HG03103 (cell line): ENCODE results near the gene LIMK1.

Source experiments
- ATAC-seq: cut with Tn5 transposase; IDR thresholded peaks from one replicate; pipeline ENCODE4 v1.9.1; 2021; ENCODE audit warnings: low read depth; ENCODE audit not compliant: unreplicated experiment

LIMK1 gene

DNA sequence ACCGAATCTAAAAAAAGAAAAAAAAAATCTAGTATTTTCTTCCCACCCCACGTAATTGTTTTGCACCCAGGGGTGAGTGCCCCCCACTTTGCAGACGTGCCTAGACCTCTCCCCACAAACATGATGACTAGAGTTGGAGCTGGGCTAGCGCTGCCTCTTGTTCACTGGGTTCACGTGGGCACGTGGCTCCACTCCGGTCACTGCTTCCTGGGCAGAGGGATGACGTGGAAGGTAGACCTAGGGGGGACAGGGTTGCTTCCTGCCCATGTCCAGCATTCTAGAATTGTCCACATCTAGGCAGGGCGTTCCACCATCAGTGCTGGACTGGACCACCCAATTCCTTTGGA lies 861 bp upstream of the LIMK1 start:
- no peak for ATAC-seq

DNA sequence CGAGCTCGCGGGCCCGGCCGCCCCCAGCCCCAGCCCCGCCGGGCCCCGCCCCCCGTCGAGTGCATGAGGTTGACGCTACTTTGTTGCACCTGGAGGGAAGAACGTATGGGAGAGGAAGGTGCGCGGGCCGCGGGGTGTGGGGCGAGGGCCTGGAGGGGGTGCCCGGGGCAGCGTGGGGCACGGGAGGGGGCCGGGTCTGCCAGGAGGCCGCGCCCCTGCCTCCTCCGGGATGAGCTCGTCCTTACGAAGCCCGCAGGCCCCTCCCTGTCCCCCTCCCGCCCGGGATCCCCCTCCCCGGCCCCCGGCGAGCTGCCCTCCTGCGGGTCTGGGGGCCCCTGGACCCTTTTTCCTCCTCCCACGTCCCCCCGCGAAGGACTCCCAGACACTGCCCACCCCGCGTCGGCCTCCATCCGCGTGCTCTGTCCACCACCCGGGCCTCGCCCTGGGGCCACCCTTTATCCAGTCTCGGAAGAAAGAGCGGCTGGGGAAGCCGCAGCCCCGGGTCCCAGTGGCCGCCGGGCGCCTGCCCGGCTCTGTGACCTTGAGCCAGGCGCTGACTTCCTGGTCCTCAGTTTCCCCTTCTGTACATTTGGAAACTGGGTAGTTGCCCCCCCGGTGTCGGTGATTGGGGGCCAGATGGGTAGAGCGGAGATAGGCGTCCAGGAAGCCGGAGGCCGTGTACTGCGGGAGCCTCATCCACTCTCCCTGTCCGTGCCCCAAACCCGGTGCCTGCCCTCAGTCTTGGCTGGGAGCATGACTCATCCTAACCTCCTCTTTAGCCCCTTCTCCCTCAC lies 521 bp downstream of the LIMK1 start:
- peak; percentile 34 for ATAC-seq

DNA sequence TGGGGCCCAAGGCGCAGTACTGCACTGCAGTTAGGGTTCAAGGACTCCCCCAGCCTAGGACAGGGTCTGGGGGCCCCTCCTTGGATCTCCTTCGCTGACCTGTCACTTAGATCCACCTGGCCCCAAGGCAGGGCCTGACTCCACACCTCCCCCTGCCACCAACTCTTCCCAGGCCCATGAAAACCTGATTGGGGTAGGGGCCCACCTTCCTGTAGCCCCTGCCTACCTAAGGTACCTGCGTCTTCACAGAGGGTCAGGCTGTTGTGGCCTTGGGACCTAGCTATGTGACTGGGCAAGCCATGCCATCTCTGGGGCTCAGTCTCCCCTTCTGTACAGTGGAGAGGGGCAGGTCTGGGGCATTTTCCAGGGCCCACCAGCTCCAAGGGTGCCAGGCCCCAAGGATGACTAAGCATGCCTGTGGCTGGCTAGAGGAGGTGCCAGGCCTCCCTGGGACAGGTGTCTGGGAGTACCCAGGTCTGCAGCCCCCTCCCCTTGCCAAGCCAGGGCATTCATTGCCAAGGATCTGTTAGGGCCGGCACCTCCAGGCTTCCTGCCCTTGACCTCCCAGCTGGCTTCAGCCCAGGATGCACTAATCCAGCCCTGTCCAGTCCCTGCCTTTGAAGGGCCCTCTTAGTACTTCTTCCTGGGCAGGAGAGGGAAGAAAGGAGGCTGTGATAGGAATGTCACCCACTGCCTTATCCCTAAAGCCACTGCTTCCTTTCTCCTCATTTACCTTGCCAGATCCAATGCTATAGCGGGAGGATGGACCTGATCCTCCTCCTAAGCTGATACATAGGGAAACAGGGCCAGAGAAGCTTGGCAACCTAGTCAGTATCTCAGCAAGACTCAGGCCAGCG lies 1.3 kb downstream of the LIMK1 start:
- no peak for ATAC-seq

DNA sequence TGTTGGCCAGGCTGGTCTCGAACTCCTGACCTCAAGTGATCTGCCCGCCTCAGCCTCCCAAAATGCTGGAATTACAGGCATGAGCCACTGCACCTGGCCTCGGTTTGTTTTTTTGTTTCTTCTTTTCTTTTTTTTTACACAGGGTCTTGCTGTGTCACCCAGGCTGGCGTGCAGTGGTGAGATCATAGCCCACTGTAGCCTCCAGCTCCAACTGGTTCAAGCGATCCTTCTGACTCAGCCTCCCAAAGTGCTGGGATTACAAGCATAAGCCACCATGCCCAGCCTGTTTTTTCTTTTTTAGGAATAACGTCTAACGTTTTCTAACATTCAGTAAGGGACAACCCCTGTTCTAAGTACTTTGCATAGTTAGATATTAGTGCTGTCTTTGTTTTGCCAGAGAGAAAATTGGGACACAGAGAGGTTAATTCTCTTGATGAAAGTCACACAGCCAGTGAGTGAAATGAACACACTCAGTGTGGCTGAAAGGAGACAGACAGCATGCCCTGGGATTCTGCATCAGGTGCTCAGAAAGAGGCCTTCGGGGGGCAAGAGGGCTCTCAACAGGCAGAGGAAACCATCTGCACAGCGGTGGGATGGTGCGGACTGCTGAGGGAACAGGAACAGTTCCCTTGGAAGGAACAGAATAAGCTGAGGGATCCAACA lies 4.3 kb downstream of the LIMK1 start:
- ATAC-seq, result no peak

DNA sequence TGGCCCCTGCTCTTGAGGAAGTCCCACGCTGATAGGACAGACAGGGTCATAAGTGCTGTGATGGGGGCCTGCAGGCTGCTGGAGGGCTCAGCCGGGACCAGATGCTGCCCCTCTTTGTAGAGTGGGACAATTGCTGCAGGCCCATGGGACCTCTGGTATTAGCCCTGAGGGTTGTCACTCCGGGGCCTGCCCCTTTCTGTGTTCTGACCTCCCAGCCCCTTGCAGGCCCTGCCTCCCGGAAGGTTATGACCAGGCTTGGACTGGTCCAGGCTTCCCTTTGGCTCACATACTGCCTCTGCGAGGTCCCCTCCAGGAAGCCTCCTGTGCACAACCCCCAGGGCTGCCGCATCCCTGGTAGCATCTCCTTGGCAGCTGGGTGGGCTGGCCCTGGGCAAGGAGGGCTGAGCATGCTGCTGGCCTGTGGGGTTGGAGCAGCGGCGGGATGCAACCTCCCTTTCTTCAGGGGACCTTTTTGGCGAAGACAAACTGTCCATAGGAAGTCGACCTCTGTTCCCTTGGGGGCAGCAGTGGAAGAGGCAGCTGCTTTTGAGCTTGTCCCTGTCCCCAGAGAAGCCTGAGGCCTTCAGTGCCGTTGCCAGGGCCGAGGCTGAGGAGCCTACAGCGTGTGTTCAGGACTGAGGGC lies 8.8 kb downstream of the LIMK1 start:
- ATAC-seq, result no peak

DNA sequence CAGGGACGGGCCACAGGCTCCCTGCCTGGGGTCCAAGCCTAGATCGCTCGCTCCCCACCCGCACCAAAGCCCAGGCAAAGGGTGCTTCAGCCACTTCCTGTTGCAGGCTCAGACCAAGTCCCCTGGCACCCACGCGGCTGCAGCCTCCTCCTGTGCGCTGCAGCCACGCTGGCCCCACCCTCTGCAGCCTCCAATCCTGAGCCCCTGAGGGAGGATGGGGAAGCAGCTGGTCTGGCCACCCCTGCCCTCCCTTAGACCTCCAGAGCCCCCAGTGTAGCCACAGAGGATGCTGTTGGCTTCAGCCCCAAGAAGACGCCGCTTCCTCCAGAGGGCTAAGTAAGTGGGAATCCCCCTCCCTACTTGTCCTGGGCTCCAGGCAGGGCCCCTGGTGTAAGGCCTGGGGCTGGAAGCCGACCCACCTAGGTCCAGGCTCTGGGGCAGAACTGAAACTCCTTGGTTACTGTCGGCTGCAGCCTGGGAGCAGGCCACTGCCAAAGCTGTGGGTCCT lies 9.4 kb downstream of the LIMK1 start:
- ATAC-seq, result peak; percentile 53

DNA sequence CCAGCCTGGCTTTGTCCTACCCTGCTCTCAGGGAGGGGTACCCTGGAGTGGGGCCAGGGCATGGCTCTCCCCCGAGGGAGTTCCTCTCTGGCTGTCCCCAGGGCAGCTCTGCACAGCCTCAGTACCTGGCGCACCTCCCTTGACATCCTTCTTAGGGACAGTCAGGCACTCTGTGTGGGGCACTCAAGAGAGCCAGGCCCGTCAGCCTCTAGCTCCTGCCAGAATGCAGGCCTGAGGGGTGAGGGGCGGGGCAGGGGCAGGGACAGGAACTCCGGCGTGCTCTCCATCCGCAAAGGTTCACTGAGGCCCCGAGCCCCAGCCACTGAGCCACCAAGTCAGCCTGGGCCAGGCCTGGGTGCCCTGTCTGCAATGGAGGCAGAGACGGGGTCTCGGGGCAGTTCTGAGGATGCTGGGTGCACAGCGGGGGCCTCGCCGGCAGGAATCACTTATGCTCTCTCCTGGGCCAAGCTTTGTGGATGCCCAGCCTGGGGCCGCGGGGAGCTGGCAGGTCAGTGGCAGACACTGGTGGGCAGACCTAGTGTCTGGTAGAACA lies 10.1 kb downstream of the LIMK1 start:
- peak; percentile 4 for ATAC-seq

DNA sequence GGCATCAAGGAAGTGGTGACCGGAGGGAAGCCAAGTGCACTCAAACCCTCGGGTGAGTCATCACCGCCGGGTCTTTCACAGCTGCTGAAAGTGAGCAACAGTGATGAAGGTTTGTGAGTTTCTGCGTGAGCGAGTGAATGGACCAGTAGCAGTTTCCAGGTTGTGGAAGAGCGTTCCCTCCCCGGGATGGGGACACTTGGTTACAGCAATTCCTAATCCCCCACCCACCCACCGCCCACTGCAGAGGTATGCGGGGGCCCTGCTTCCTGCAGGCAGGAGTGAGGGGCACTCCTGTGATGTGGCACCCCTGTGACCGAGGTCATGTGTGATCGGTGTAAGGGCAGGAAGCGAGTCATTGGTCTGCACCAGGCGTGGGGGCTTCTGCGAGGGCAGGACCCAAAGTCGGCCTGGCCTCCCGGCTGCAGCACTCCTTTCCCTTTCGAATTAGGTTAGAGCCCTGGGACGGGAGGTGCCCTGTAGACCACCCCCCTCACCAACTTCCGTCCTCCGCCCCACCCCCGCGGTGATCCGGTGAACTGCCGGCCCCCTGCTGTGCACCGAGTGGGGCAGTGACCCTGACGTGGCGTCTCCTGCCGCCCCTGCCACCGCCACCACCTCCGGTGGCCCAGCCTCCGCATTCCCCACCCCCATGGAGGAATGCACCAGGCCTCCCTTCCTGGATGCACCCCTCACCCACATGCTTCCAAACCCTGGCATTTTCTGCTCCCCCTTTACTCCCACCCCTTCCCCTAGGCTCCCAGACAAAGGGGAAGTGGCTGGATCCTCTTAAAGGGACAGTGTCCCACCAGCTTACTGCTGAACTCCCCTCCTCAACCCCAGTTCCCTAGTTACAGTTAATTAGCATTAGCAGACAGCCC lies 10.9 kb downstream of the LIMK1 start:
- peak; percentile 38 for ATAC-seq

DNA sequence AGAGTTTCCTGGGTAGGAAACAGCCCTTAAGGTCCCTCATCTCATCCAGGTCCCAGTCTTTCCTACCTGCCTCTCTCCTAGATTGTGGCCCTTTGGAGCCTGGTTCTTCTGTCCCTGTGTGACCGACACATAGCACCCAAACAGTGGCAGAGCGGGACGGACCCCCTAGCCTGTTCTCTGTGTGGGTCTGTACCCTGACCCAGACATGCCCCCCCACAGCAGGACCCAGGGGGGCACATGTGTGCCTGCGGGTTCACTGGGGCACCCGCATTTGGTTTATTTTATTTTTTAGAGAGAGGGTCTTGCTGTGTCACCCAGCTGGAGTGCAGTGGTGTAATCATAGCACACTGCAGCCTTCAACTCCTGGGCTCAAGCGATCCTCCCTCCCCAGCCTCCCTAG lies 11.5 kb downstream of the LIMK1 start:
- no peak for ATAC-seq

DNA sequence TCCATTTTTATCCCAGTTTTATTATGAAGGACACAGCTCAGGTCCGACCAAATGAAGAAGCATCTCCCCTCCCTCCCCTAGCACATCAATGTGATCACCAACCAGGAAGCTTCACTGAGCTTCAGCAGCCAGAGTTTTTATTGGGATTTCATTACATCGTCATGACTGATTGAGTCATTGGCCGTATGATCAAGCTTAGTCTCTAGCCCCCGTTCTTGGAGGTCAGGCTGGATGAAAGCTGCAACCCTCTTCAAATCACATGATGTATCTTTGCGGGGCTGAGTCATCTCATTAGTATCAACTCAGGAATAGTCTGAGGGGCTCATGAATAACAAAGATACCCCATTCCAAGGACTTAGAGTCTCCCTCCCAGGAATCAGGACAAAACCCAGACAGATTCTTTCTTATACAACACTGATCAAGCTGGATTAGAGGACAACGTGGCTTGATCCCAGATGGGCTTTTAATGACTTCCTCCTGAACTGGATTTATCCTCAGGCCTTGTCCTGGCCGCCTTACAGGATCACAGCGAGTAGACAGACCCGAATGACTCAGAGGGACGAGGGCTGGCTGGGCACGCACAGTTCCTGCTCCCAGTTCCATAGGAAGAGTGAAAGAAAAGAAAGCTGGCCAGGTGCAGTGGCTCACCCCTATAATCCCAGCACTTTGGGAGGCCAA lies 14.5 kb downstream of the LIMK1 start:
- no peak for ATAC-seq

DNA sequence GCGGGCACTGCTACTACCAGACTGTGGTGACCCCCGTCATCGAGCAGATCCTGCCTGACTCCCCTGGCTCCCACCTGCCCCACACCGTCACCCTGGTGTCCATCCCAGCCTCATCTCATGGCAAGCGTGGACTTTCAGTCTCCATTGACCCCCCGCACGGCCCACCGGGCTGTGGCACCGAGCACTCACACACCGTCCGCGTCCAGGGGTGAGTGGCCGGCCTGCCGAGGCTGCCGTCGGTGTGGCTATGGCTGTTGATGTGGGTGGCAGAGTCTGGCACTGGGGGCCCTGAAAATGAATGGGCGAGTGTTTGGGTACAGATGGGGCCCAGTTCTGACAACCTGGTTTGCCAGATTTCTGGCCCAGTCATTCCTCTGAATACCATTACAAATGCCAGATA lies 15.4 kb downstream of the LIMK1 start:
- no peak for ATAC-seq

DNA sequence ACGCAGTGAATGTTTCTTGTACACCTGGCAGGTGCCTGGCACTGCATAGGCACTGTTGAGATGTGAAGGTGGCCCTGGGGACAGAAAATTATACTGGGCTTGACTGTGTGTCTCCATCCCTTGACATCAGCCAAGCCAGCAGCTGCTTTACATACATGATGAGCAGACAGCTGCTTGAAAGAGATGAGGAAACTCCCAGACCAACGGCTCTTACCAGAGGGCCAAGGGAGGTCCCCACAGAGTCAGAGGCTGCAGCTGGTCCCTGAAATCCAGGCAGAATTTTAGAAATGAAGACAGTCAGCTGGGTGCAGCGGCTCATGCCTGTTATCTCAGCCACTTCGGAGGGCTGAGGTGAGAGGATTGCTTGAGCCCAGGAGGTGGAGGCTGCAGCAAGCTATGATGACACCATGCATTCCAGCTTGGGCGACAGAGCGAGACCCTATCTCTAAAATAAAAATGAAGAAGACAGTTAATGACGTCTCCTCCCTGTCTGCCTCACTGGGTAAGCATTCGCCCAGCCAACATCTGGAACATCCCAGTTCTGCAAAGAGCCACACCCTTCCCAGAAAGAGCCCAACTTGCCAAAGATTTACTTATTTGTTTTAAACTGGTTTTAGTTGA lies 17.6 kb downstream of the LIMK1 start:
- peak; percentile 80 for ATAC-seq

DNA sequence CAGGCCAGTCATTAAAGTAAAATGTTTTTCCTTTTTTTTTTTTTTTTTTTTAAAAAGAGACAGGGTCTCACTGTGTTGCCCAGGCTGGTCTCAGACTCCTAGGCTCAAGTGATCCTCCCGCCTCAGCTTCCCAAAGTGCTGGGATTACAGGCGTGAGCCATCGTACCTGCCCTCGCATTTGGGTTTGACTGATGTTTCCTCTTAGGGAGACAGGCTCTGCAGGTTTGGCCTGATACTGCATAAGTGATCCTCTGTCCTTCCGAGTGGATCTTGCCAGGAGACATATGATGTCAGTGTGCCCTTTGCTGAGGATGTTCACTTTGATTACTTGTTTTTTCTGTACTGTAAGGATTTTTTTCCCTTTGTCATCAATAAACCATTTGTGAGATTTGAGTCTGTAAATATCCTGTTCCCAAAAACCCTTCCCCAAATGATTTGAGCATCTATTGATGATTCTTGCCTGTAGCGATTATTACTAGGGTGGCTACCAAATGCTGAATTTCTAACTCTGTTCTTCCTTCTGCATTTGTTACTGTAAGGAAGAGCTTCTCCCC lies 19.7 kb downstream of the LIMK1 start:
- no peak for ATAC-seq

DNA sequence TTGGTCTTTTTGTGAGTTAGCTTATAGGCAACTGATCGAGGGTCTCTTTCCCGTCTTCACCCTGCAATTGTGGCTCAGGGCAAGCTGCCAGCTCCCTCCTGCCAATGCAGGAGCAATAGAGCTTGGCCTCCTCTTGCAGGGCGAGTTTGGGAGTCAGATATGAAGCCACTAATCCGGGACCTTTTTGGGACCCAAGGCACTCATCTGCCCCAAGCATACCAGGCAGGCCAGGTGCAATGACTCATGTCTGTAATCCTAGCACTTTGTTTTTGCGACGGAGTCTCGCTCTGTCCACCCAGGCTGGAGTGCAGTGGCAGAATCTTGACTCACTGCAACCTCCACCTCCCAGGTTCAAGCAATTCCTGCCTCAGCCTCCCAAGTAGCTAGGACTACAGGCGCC lies 21.1 kb downstream of the LIMK1 start:
- no peak for ATAC-seq

DNA sequence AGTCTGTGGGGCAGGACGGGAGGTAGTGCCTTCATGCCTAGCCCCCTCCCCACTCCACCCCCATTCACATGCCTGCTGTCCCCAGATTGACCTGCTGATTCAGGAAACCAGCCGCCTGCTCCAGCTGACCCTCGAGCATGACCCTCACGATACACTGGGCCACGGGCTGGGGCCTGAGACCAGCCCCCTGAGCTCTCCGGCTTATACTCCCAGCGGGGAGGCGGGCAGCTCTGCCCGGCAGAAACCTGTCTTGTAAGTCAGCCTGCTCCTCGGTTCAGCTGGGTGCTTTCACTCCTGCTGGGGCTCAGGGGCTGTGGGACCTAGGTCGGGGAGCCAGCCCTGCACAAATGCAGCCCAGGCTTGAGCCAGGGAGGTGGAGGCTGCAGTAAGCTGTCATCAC lies 22.4 kb downstream of the LIMK1 start:
- ATAC-seq, result no peak

DNA sequence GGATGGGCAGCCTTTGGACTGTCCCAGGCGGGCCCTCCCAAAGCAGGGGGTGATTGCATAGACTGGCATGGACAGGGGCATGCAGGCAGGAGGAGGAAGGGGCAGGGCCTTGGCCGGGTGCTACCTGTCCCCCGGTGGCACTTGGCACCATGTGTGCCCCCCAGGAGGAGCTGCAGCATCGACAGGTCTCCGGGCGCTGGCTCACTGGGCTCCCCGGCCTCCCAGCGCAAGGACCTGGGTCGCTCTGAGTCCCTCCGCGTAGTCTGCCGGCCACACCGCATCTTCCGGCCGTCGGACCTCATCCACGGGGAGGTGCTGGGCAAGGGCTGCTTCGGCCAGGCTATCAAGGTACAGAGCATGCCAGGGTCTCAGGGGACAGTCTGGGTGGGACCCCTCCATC lies 23.2 kb downstream of the LIMK1 start:
- no peak for ATAC-seq

DNA sequence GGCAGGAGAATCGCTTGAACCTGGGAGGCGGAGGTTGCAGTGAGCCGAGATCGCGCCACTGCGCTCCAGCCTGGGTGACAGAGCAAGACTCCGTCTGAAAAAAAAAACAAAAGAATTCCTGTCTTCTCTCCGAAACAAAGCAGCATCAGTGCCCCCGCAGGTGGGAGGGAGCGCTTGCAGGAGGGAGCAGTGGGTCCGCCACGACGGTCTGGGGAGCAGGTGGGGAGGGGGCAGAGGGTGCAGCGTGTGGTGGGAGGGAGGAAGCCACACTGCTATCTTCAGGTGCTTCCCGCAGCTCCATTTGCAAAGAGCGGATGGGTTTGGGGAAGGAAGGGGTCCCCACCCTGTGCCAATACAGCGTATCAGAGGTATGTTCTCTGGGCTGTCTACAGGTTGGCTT lies 31.7 kb downstream of the LIMK1 start:
- no peak for ATAC-seq

DNA sequence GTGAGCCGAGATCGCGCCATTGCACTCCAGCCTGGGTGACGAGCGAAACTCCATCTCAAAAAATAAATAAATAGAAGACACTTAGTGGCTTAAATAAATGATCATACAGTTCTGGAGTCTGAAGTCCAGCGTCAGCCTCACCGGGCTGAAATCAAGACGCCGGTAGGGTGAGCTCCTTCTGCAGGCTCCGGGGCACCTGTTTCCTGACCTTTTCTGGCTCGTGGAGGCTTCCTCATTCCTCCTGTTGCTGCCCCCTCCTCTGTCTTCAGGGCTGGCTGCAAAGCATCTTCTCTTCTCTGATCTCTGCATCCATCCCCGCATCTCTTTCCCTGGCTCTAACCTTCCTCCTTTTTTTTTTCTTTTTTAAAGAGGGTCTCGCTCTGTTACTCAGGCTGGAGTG lies 32.8 kb downstream of the LIMK1 start:
- ATAC-seq, result no peak
